ENCODE measurements around the gene KCNMB3.

GRCh38 chr3:179272385-179272784 lies 21.5 kb upstream of the KCNMB3 start:
- TF ChIP-seq POLR2AphosphoS5 (IDR thresholded peaks at IDR 0.05; ENCODE audit: low read depth, low read length) (no peak), TAF1 (IDR thresholded peaks at IDR 0.05; ENCODE audit: borderline replicate concordance, insufficient read depth, low read length) (no peak)

Data from PFSK-1 (cell line).